HFF-Myc (cell line): ENCODE measurements around the gene UVSSA.

Experiments
- DNase-seq: peaks from one replicate; pipeline ENCODE4 v3.0.0-alpha.2; 2011; ENCODE audit warnings: low read depth; ENCODE audit errors: extremely low read depth
- H3K4me3 ChIP-seq: replicated peaks from 2 replicates; pipeline ENCODE4 v1.5.1; 2011; ENCODE audit warnings: low read depth, mild to moderate bottlenecking, control low read depth, low read length
- TF ChIP-seq, protein P1 (sequence below): IDR thresholded peaks from 2 replicates; pipeline ENCODE4 v1.5.1; 2012; ENCODE audit warnings: mild to moderate bottlenecking, low read depth, low read length, control low read depth; ENCODE audit errors: missing control alignments

Gene UVSSA

DNA sequence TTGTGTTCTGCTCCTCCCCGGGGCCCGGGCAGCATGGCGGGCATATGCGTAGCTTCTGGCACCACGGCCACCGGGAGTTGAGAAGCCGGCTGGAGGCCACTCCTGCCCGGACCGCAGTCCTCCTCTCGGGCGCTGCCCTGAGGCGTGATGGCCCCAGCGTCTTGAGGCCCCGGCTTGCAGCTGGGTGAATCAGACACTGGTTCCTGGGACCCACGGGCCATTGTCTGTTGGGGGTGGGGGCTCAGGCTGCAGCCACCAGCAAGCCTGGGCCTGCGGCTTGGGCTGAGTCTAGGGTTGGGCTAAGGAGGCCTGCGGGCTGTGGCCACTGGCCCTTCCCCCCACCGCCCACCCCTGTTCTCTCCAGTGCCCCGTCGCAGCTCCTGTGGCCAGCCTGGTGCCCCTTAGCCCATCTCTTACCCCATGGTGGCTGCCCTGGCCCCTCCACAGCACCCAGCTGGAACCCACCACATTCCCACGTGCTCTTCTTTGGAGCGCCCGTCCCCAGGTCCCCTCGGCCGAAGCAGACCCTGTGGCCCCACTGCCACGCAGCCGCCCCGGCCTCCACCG, 6.7 kb upstream of the UVSSA start:
- TF ChIP-seq, protein P1, sequence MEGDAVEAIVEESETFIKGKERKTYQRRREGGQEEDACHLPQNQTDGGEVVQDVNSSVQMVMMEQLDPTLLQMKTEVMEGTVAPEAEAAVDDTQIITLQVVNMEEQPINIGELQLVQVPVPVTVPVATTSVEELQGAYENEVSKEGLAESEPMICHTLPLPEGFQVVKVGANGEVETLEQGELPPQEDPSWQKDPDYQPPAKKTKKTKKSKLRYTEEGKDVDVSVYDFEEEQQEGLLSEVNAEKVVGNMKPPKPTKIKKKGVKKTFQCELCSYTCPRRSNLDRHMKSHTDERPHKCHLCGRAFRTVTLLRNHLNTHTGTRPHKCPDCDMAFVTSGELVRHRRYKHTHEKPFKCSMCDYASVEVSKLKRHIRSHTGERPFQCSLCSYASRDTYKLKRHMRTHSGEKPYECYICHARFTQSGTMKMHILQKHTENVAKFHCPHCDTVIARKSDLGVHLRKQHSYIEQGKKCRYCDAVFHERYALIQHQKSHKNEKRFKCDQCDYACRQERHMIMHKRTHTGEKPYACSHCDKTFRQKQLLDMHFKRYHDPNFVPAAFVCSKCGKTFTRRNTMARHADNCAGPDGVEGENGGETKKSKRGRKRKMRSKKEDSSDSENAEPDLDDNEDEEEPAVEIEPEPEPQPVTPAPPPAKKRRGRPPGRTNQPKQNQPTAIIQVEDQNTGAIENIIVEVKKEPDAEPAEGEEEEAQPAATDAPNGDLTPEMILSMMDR = no peak
- H3K4me3 ChIP-seq = no peak overlapping the region
- no peak for DNase-seq

GRCh38 chr4:1340861-1341260, 6.1 kb upstream of the UVSSA start:
- H3K4me3 ChIP-seq = no peak overlapping the region
- TF ChIP-seq, protein P1 = no peak

DNA sequence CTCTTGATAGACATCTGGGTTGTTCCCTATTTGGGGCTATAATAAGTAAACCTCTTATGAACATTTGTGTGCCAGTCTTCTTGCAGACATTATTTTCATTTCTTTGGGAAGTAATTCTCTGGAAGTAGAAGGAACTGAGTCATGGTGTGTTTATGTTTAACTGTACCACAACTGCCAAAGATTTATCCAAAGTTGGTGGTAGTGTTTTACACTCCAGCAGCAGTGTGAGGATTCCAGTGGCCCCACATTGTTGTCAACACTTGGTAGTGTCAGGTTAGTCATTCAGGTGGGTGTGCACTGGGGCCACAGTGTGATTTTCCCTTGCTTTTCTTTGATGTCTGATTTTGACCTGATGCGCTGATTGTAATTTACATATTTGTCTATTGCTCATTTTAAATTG, 5.0 kb upstream of the UVSSA start:
- no peak overlapping the region for H3K4me3 ChIP-seq
- DNase-seq = no peak
- TF ChIP-seq, protein P1 = no peak

More at GRCh38 chr4:1340861-1341260, 6.1 kb upstream of the UVSSA start:
- no peak for DNase-seq

- TF ChIP-seq, protein P1 = no peak
- no peak for DNase-seq
- H3K4me3 ChIP-seq = no peak overlapping the region
Measured at GRCh38 chr4:1344696-1345095, 2.3 kb upstream of the UVSSA start.

DNA sequence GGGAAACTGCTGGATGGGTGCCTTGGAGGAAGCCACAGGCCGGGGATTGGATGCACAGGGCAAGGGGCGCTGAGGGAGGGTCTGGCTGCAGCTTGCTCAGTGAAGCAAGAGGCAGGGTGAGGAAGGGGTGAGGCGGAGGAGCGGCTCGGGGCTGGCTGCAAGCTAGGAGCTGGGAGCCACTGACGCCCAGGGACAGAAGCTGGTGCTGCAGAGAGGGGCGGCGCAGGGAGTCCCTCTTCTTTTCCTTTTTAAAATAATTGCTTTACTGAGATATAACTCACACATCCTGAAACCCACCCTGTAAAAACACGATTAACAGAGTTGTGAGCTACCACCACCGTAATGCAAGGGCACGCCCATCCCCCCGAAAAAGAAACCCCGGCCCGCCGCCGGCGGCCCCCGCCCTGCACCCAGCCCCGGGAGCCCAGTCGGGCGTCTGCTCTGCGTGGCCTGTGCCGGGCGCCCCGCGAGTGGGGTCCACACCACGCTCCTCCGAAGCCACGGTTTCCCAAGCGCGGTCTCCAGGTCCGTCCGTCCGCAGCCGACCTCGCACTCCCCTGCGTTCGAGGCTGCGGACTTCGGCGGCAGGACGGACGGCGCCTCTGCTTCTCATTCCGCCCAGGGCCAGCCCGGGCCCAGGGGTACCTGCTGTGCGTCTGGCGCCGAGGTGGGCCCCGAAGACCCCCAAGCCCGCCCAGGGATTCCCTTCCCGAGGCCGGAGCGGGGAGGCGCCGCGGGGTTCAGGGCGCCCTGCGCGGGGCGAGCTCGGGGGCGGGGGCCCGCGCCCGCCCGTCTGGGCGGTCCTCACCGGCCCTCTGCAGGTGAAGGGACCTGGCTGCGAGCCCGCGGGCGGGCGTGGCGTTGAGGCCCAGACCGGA, 866 bp upstream of the UVSSA start:
- DNase-seq = no peak
- TF ChIP-seq, protein P1 = no peak
- H3K4me3 ChIP-seq = peak overlapping the region; percentile 80

DNA sequence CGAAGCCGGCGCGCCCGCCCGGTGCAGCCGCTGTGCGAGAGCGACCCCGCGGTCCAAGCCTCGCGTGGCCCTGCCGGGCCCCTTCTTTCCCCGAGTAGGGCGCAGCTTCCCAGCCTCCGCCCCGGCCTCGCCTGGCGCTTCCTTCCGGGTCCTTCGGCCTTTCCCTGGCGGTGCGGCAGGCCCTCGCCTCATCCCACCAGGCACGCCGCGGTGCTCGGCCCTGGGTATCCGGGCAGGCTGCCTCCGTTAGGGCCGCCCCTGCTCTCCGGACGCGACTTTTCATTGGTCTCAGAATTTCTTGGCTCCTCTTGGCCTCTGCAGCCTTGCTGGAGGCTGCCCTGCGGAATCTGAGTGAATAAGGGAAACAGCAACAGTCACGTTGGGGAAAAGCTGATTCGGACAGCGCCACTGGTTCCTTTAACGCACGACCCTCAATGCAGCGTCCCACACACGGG, 429 bp downstream of the UVSSA start:
- peak overlapping the region; percentile 80 for H3K4me3 ChIP-seq
- DNase-seq = peak; percentile 45
- TF ChIP-seq, protein P1 = no peak
